Activated CD8-positive, alpha-beta memory T cell treated with anti-CD3 and anti-CD28 coated beads for 1 hour (primary cell): ENCODE data around the gene RBFOX1.
"Not testable (repeated sequence)": the region's sequence is repeated elsewhere in the genome, so short reads cannot be mapped to it uniquely, and the experiment has no call there.

Experiments used
- DNase-seq, 2 donors: peaks; one replicate each; pipeline ENCODE4 v3.0.0-alpha.2; 2020; ENCODE audit warnings: low read depth in 1 of 2; ENCODE audit errors: extremely low read depth in 1 of 2

RBFOX1 gene

DNA sequence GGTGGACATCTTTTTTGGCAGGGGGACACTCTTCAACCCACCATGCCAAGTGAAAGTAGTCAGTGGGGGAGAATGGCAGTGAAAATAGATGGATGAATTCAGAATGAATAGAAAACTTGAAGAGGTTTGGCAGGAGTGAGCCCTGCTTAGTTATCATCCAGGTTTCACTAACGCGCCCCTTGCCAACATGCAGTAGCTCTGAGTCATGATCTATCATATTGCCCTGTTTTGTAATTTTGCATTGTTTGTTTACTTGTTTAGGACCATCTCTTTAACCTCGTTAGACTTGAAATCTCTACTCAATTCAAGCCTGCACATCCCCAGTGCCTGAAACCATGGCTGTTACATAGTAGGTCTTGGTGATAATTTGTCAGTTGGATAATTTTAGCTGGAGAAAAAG is 116.7 kb downstream of the RBFOX1 start:
- no peak for DNase-seq

DNA sequence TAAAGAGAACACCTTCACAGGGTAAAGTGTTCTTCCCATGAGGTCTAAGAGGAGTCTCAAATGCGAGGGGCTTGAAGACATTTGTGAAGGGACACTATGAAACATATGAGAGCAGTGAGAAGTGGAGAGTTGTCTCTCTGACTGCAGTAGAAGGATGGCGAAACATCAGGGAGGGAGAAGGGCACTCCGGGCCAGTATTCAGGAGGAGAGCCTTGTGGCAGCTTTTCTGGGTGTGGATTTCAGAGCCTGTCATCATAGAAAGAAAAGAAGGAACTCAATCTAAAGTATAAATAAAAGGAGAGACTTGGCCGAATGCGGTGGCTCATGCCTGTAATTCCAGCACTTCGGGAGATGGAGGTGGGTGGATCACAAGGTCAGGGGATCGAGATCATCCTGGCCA is 117.2 kb downstream of the RBFOX1 start:
- no peak for DNase-seq

DNA sequence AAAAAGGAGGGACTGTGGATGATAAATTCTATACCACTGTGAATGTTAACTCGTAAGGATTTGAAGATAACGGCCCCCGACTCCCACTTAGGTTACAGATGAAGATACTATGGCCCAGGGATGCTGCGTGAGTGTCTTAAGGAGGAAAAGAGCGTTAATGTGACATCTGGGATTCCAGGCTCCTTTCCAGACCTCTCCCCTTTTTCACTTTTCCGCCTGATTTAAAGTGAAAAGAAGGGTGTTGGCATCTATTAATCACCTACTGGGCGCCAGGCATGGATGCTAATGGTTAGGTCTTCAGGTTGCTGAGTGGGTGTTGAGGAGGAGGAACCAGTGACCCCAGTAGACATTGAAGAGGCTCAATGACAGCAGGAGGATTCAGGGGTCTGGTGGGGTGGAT is 117.8 kb downstream of the RBFOX1 start:
- DNase-seq: no peak

DNA sequence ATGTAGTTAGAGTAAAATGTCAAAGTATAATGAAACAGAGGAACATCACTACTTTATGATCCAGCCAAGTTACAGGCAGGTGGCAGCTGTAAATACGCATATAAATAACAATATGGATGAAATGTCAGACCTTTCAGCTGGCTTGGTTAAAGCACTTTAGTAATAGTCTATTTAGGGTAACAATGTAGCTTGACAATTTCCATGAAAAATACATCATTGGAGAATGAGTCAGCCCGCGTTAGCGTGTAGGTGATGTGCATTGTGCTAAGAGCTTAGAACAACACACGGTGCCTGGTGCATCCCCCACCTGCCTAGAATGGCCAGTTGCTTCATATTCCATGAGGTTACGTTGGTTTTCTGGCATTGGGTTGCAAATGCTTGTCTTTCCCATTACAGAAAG is 119.4 kb downstream of the RBFOX1 start:
- no peak for DNase-seq

DNA sequence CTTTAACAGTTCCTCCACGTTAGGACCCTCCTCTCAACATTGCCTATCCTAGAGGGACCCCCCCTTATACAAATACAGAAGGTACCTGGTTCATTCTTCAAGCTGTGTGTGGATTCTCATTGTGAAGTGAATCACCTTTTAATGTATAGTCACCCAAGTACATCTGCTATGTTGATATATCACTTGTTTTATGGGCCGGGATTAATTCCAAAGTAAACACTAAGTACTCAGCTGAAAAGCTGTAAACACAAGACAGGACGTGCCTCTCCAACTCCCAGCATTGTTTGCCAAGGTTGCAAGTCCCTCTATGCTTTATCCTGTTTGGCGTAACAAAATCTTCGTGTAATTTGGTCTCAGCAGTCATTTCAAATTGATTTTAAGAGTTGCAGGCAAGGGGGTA is 123.6 kb downstream of the RBFOX1 start:
- DNase-seq: no peak

DNA sequence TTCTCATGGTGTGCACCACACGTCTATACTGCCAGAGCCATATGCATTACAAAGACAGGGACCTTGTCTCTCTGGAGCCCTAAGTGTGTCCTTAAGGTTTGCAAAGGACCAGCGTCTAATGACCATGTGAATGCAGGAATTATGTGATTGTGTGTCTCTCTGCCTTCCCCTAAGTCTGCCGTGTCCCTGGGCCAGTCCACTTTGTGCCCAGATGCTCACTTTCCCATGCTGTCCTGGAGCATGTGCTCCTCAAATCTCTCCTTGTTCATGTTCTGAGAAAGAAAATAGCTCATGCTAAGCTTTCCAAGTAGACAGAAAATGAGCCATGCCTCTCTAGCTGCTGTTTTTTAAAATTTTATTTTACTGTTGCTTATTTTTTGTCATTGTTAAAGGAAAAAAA is 125.5 kb downstream of the RBFOX1 start:
- no peak for DNase-seq

DNA sequence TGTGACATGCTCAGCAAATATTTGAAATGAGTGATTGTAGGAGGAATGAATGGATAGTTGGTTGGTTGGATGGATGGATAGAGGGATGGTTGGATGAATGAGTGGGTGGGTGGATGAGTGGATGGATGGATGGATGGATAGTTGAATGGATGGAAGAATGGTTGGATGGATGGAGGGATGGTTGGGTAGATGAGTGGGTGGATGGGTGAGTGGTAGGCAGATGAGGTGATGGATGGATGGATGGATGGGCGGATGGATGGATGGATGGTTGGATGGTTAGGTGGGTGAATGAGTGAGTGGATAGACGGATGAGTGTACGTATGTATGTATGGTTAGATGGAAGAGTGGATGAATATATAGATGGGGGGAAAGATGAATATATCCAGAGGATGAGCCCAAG is 137.7 kb downstream of the RBFOX1 start:
- no peak for DNase-seq

DNA sequence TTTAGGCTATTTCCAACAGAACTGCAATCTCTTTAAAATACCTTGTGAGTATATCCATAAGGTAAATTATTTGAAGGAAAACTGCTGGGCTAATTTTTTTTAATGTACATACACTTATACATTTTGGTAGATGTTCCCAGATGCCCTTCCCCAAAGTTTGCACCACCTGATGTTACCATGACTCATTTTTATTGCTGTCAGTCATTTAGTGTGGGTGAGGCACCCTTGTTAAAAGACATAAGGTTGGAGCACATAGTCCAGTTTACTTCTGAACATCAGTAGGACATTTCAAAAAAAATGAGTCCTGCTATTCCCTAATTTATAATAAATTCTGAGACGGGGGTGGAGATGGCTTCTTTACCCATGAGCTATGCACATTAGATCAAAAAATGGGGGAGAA is 138.6 kb downstream of the RBFOX1 start:
- DNase-seq: no peak

DNA sequence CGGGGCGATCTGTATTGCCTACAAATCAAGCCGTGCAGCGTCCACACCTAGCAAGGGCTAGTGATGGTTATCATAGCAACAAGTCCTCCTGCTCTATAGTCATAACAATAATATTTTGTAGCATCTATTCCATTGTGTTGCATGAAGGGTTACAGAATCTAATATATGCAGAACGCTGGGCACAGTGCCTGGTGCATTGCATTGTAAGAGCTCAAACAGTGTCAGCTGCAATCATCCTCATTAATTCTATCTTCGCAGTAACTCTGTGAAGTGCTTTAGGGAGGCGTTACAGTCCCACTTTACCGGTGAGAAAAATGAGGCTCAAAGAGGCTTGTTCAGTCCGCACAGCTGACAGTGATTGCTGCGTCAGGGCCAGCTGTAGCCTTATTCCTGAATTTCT is 149.4 kb downstream of the RBFOX1 start:
- DNase-seq: no peak

DNA sequence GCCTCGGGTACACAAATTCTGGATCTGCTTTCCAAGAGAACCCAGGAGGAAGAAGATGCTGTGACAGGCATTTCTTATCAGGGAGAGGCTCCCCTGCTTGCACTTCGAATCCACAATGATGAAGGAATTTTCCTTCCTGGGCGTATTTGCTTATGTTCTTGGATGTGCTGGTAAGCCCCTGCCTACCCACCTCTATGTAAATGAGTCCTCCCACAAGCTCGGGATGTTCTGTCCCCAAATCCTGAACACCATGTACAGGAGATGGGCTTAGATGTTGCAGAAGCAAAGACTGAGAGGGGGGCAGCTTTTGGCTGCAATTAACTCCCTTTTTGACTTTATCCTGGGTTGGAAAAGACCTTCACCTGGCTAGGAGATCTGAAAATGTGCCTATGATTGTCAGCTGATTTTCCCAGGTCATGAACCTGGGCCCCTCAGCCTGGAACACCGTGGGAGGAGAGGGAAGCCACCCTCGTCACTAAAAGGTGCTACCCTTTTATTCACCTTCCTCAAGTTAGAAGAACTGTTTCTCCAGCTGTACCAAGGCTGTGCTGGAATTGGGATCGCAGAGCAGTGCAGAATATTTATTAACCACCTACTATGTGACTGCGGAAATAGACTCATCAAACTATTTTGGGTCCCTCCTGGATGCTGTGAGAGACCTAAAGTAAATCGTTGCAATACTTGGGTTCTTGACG is 150.1 kb downstream of the RBFOX1 start:
- DNase-seq: no peak

DNA sequence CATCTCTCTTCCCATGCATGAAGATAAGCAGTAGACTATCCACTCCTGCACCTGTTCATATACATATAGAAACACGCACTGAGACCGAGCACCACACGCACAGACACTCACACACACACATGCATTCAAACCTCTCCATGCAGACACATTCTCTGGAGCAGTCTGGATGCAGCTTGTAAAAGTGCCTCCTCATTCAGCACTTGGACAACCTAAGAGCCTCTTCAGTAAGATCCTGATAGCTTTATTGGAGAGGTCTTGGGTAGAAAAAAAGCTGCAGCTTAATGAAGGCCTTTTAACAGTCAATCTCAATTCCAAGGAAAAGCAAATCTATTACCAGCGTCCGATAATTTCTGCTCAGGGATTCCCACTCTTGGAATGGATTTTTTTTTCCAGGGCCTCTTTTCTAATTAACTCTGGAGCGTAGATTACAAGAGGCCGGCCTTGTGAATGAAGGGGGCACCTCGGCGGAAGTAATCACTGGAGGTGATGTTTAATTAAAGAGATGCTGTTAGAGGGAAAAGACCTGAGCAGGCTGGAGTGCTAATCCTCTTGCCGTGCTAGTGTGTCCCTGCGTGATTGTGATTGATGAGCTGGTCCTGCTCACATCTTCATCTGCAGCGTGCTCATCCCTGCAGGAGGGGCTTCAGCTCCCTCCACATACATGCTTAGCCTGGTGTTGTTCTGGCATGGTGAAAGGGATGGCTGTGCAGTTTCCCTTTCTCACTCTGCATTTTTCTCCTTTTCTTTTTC is 155.1 kb downstream of the RBFOX1 start:
- DNase-seq: no peak

DNA sequence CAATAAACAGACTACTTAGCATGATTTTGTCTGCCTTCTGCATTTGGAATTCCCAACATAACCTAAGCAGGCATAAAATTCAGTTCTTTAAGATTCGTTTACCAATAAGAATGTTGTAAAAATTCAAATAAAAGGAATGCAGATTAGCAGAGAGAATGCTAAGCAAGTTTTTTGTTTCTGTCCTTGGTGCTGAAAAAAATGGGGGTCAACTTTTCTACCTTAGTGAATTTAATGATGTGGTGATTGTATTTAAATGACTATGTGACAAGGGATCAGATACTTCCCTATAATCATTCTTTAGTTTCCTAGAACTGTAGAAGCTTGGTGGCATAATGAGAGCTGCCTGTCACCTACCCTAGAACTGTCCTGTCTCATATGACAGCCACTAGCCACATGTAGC is 159.5 kb downstream of the RBFOX1 start:
- DNase-seq: no peak

DNA sequence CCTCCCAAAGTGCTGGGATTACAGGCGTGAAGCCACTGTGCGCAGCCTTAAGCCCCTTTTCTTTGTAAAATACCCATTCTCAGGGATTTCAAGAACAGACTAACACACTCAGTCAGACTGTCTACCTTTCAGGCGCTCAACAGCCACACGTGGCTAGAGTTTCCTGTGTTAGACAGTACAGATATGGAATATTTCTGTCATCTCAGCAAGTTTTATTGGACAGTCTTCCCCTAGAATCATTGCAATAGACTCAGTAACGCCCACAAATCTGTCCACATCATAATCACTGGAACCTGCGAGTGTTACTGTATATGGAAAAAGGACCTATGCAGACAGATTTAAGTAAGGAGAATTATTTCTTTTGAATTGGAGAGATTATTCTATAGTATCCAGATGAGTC is 160.5 kb downstream of the RBFOX1 start:
- no peak for DNase-seq

DNA sequence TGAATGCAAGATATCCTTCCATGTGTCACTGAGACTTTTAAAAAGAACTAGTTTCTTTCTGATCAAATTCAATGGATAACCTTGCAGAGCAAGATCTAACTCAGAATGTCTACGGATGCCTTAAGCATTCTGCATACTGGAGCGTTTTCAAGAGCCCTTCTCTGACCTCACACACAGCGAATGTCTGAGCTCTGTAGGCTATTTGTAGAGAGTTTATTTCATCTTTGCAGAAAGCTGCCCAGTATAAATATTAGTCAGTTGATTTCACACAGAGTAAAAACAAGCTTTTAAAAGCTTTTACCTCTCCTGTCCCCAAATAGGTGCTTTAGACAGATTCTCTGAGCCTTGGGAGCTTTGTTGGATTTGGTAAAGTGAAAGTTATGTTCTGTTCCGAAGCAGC is 165.0 kb downstream of the RBFOX1 start:
- no peak for DNase-seq

DNA sequence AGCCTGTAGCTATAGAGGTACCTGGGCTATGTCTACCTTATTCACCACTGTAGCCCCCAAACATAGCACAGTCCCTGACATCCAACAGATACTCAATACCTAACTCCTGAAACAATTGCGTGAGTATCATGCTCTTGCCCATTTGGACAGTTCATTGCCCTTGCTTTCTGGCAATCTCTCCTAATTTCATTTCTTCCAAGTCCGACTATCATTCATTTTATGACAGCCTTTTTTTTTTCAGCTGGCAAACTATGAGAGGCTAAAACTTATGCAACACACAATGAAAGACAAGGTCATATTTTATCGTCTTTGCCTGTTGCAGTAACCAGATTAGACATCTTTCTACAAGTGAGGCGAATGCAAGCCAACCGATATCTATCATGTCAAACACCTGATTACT is 169.2 kb downstream of the RBFOX1 start:
- no peak for DNase-seq

DNA sequence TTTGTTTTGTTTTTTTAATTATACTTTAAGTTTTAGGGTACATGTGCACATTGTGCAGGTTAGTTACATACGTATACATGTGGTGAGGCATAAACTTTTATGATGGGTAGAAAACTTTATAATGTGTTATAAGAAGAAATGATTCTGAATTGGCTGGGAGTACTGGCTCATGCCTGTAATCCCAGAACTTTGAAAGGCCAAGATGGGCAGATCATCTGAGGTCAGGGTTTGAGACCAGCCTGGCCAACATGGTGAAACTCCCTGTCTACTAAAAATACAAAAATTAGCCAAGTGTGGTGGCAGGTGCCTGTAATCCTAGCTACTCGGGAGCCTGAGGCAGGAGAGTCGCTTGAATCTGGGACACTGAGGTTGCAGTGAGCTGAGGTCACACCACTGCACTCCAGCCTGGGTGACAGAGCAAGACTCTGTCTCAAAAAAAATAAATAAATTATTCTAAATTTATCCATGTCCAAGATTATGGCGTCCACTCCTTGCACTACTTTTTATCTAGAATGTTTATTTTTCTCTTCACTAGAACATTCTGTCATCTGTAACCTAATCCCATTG is 170.0 kb downstream of the RBFOX1 start:
- DNase-seq: not testable (repeated sequence)

DNA sequence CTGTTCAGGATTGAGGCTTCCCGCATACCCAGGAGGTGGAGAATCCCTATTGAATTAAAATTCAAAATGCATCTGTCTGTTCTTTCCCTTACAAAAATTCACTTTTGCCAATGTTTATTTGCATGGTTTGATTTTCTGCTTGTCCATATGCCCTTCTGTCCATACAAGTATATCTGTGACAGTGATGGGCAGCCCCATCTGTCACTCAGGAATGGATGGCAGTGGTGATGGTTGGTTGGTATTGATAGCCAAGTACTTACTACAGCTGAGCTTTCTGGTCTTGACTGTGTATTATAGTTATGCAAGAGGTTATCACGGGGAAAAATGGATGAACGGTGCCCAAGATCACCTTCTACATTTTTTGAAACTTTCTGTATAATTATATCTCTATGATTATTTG is 171.0 kb downstream of the RBFOX1 start:
- DNase-seq: no peak

DNA sequence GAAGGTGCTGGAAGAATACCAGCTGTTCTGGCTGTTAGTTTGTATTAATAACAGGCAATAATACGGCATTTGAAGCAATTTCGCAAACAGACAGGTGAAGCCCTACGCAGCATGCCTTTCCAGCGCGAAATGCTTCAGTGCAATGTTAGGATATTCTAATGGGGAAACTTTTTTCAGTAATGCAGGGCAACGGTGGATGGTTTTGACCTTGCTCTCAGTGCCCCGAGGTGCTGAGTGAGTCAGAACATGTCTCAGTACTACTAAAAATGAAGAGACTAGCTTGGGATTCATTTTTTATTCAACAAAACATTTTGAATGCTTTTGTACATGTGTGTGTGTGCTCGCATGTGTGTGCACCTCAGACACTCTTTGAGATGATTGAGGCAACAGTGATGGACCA is 172.2 kb downstream of the RBFOX1 start:
- no peak for DNase-seq

DNA sequence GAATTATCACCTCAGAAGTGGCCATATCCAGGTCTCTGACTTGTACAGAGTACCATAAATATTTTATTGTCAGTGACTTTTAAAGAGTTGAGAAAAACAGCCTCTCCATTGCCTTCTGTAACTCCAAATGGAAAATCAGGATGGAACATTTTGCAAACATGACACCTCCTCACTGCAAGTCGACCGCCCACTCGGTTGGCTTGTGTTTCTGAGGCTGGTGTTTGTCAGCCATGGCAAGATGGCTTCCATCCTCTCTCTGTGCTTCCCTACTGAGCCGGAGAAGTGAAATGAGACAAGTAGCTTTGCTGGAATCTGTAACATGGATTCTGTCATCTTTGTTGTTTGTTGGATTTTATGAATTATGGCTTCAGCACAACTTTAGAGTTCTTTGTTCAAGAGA is 172.8 kb downstream of the RBFOX1 start:
- no peak for DNase-seq

DNA sequence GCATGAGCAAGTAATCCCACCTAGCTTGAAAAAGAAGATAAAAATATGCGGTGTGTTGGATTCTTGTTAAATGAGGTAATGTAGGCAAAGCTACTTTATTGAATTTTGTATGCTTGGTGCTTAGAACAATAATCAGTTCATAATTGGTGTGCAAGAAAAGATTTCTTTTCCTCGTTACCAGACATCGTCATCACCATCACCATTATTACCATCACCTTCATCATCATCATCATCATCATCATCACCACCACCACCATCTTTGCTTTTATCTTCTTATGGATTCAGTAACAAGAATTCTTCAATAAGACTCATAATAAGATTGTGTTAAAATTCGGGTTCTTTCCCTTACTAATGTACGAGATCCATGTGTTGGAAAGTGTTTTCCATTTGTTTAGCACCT is 173.7 kb downstream of the RBFOX1 start:
- DNase-seq: no peak

DNA sequence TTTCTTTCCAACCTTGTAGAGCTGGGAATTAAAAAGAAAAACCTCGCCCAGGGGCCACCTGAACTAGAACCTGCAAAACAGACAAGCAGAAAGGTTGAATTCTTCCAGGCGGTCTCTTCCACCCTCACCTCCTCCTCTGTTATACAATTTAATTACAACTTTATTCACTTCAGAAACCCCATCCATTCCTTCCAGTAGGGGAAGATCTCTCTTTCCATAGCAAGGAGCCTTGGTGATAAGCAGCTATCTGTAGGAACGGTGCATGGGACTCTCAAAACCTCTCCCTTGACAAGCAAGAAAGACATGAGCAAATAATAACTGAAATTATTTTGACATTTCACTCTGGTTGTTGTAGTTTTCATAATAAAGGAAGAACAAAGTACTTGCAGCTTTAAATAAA is 176.0 kb downstream of the RBFOX1 start:
- no peak for DNase-seq

DNA sequence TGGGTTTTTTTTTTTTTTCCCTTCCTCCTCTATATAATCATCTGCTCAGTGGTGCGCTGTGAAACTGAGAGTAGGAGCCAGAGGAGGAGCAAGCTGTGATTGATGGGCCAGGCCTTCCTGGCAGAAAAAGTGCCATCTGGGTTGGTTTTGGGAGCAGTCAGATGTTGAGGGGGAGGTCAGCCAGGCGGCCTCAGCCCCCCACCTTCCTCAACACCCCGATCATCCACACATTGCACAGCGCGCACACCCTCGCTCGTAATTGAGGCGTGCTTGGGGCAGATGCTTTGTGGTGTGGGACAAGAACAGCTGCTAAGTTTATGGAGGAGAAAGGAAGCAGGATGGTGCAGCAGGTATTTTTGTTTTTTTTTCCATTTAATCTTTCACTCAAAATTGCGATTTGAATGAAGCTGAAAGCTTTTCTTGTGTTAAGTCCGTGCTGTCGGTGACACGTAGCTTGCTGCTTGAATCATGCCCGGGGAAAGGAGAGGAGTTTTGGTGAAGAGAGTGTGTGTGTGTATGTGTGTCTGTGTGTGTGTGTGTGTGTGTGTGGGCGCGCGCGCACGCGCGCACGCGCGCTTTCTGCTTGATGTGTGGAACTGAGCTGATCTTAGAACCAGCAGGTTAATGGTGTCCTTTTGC is 177.4 kb downstream of the RBFOX1 start:
- DNase-seq: no peak
